Neural cell (in vitro differentiated cells): Measurements from ENCODE around the gene SNX20. TPM values are rescaled to one million over a fixed set of nuclear protein-coding genes. Genes with fewer than 3 reads are reported as not detected.

ENCODE experiments used
- H2AFZ ChIP-seq: fragments of 200-600, 300-800 bp; sonication (generic), shearing (Covaris generic); 2 replicates; pipeline ENCODE4 v1.6.0; 2014; ENCODE audit warnings: low read depth, mild to moderate bottlenecking, antibody characterized with exemption, low read length, moderate library complexity
- H3F3A ChIP-seq: fragments of 200-600 bp; shearing (Covaris generic); 2 replicates; pipeline ENCODE4 v1.6.1; 2016; ENCODE audit warnings: mild to moderate bottlenecking, moderate library complexity, mixed read lengths, antibody characterized with exemption, low read length; ENCODE audit not compliant: insufficient read depth, poor library complexity, severe bottlenecking
- H3K27ac ChIP-seq: fragments of 200-600, 300-800 bp; sonication (generic), shearing (Covaris generic); 2 replicates; pipeline ENCODE4 v1.5.1; 2014; ENCODE audit warnings: mild to moderate bottlenecking, low read length, moderate library complexity
- H3K27me3 ChIP-seq: fragments of 300-800, 200-600 bp; sonication (generic), shearing (Covaris generic); 2 replicates; pipeline ENCODE4 v1.6.0; 2014; ENCODE audit warnings: mild to moderate bottlenecking, low read depth, low read length, moderate library complexity; ENCODE audit not compliant: insufficient read depth
- H3K36me3 ChIP-seq: fragments of 300-800, 200-600 bp; sonication (generic), shearing (Covaris generic); 2 replicates; pipeline ENCODE4 v1.5.1; 2014; ENCODE audit warnings: mild to moderate bottlenecking, antibody characterized with exemption, low read length, moderate library complexity; ENCODE audit not compliant: insufficient read depth
- H3K4me2 ChIP-seq: fragments of 300-800, 200-600 bp; sonication (generic), shearing (Covaris generic); 2 replicates; pipeline ENCODE4 v1.6.0; 2014; ENCODE audit warnings: mild to moderate bottlenecking, low read length
- H3K4me3 ChIP-seq: fragments of 300-800, 200-600 bp; sonication (generic), shearing (Covaris generic); 2 replicates; pipeline ENCODE4 v1.5.1; 2014; ENCODE audit warnings: mild to moderate bottlenecking, low read length, moderate library complexity
- H3K79me2 ChIP-seq: fragments of 200-600 bp; shearing (Covaris generic); replicated peaks from 2 replicates; pipeline ENCODE4 v1.6.0; 2014; ENCODE audit warnings: mild to moderate bottlenecking, low read length, moderate library complexity; ENCODE audit not compliant: insufficient read depth
- H3K9ac ChIP-seq: fragments of 300-800, 200-600 bp; sonication (generic), shearing (Covaris generic); 2 replicates; pipeline ENCODE4 v1.6.1; 2016; ENCODE audit warnings: mild to moderate bottlenecking, low read length, mixed read lengths
- H3K9me2 ChIP-seq: fragments of 200-600 bp; shearing (Covaris generic); 2 replicates; pipeline ENCODE4 v1.6.1; 2016; ENCODE audit warnings: mild to moderate bottlenecking, low read length, mixed read lengths; ENCODE audit not compliant: insufficient read depth
- H3K9me3 ChIP-seq: fragments of 200-600, 300-800 bp; sonication (generic), shearing (Covaris generic); 2 replicates; pipeline ENCODE4 v1.6.1; 2016; ENCODE audit warnings: mild to moderate bottlenecking, mixed run types, low read length, moderate library complexity, mixed read lengths
- H4K20me1 ChIP-seq: fragments of 200-600 bp; shearing (Covaris generic); 2 replicates; pipeline ENCODE4 v1.6.1; 2016; ENCODE audit warnings: mild to moderate bottlenecking, mixed run types; ENCODE audit not compliant: insufficient read depth
- CTCF ChIP-seq: fragments of 450-650 bp; IDR thresholded peaks from 2 replicates; pipeline ENCODE4 v1.5.1; 2014; ENCODE audit warnings: antibody characterized with exemption, mild to moderate bottlenecking, moderate library complexity; ENCODE audit not compliant: poor library complexity, severe bottlenecking
- EP300 ChIP-seq: fragments of 450-650 bp; conservative IDR thresholded peaks from 2 replicates; pipeline ENCODE4 v1.6.1; 2014; ENCODE audit warnings: antibody characterized with exemption, mild to moderate bottlenecking, moderate library complexity; ENCODE audit not compliant: poor library complexity, severe bottlenecking
- EZH2 ChIP-seq: fragments of 200-600, 300-800 bp; shearing (Covaris generic), sonication (generic); IDR thresholded peaks from 2 replicates; pipeline ENCODE4 v1.6.1; 2014; ENCODE audit warnings: antibody characterized with exemption, low read length, borderline replicate concordance, mild to moderate bottlenecking; ENCODE audit not compliant: insufficient read depth, poor library complexity, severe bottlenecking
- MXI1 ChIP-seq: fragments of 450-650 bp; conservative IDR thresholded peaks from 2 replicates; pipeline ENCODE4 v1.6.1; 2014; ENCODE audit warnings: antibody characterized with exemption, mild to moderate bottlenecking; ENCODE audit not compliant: poor library complexity, severe bottlenecking
- POLR2AphosphoS5 ChIP-seq: IDR thresholded peaks from 2 replicates; pipeline ENCODE4 v1.6.1; 2012
- RAD21 ChIP-seq: fragments of 450-650 bp; conservative IDR thresholded peaks from 2 replicates; pipeline ENCODE4 v1.6.1; 2014; ENCODE audit warnings: antibody characterized with exemption, mild to moderate bottlenecking, moderate library complexity
- REST ChIP-seq: IDR thresholded peaks from 2 replicates; pipeline ENCODE4 v1.6.1; 2012; ENCODE audit warnings: borderline replicate concordance
- SMC3 ChIP-seq: fragments of 450-650 bp; conservative IDR thresholded peaks from 2 replicates; pipeline ENCODE4 v1.6.1; 2014; ENCODE audit warnings: antibody characterized with exemption, mild to moderate bottlenecking, moderate library complexity; ENCODE audit not compliant: poor library complexity
- TAF1 ChIP-seq: IDR thresholded peaks from 2 replicates; pipeline ENCODE4 v1.6.1; 2012; ENCODE audit warnings: low read depth
- polyA plus RNA-seq: library from polyadenylated mRNA; depleted of rRNA; stranded (reverse); fragments of >200 nt; gene quantifications from 2 replicates; pipeline ENCODE4 v1.2.3, GENCODE V29; 2014

Gene SNX20
- polyA plus RNA-seq, 1 donor from 2014 or later: not detected

- no peak overlapping the region for H3K4me2 ChIP-seq
- no peak overlapping the region for H3K4me3 ChIP-seq
- TF ChIP-seq TAF1 (no peak), EZH2 (no peak), CTCF (no peak), RAD21 (no peak), SMC3 (no peak), POLR2AphosphoS5 (no peak), EP300 (no peak), REST (no peak), MXI1 (no peak)
- no peak overlapping the region for H2AFZ ChIP-seq
- no peaks in the 10 kb centered on the region for H3K36me3 ChIP-seq
- H3K9ac ChIP-seq: no peak overlapping the region
- no peaks in the 10 kb centered on the region for H3K9me3 ChIP-seq
- H3K27ac ChIP-seq: no peak overlapping the region
- no peaks in the 10 kb centered on the region for H4K20me1 ChIP-seq
- no peaks in the 10 kb centered on the region for H3K9me2 ChIP-seq
- H3K79me2 ChIP-seq: no peaks in the 10 kb centered on the region
- H3F3A ChIP-seq: no peaks in the 10 kb centered on the region
- no peaks in the 10 kb centered on the region for H3K27me3 ChIP-seq
These were observed 34.8 kb downstream of the SNX20 start for GRCh38 chr16:50646345-50646744.

GRCh38 chr16:50645563-50646220 lies 35.4 kb downstream of the SNX20 start:
- H3K27ac ChIP-seq: no peak overlapping the region
- H3K4me3 ChIP-seq: no peak overlapping the region
- H3K79me2 ChIP-seq: no peaks in the 10 kb centered on the region
- no peak for TF ChIP-seq MXI1
- TF ChIP-seq SMC3: no peak
- no peak for TF ChIP-seq TAF1
- TF ChIP-seq EZH2: no peak
- no peak for TF ChIP-seq REST
- no peak for TF ChIP-seq CTCF
- no peak for TF ChIP-seq POLR2AphosphoS5
- H2AFZ ChIP-seq: no peak overlapping the region
- no peaks in the 10 kb centered on the region for H3K9me3 ChIP-seq
- no peaks in the 10 kb centered on the region for H3K9me2 ChIP-seq
- H4K20me1 ChIP-seq: no peaks in the 10 kb centered on the region
- H3K4me2 ChIP-seq: no peak overlapping the region
- no peaks in the 10 kb centered on the region for H3K27me3 ChIP-seq
- H3K9ac ChIP-seq: no peak overlapping the region
- H3K36me3 ChIP-seq: no peaks in the 10 kb centered on the region
- H3F3A ChIP-seq: no peaks in the 10 kb centered on the region
